ENCODE data around the gene DDX31. TPM values are rescaled to one million over a fixed set of nuclear protein-coding genes. Genes with fewer than 3 reads are reported as not detected.

DDX31 gene
- total and polyA plus RNA-seq, 2 experiments from 2014 or later: 7.3 to 13.1 TPM

DNA sequence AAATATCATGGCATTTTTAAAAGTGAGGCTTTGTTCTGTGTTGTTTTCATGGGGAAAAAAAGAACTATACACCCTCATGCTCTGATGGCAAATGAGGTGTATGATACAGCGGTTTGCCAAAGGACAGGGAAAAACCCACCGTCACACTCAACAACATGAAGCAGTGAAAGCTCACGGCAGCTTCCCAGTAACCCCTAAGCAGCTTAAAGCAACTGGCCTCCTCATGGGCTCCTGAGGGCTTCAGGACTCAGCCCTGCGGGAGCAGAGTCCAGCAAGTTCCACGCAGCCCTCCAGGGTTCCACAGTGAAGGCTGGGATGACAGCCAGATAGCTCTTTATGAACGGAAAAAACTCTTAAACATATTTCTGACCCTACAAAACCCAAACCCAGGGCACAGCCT lies 74.5 kb downstream of the DDX31 start:
- no peaks in the 10 kb centered on the region for H3K79me2 ChIP-seq
- 90% methylated on average over 6 of the region's 6 CpGs for WGBS (ENCODE audit: low lambda C conversion rate, missing lambda C conversion rate)
- peaks cover 1% of the 10 kb centered on the region for H3K4me1 ChIP-seq (ENCODE audit: insufficient read depth)
- H3K9me2 ChIP-seq (replicated peaks; ENCODE audit: insufficient read depth): no peaks in the 10 kb centered on the region
- H4K20me1 ChIP-seq (ENCODE audit: insufficient read depth, poor library complexity, severe bottlenecking): no peaks in the 10 kb centered on the region
- H3K27ac ChIP-seq: no peak overlapping the region
- H3K27me3 ChIP-seq: peaks cover 37% of the 10 kb centered on the region
- H3K36me3 ChIP-seq (replicated peaks; ENCODE audit: insufficient read depth, low read depth): no peaks in the 10 kb centered on the region
- no peak overlapping the region for H3K4me3 ChIP-seq
- H3K4me2 ChIP-seq: no peak overlapping the region
- no peak for DNase-seq (ENCODE audit: low spot score)
- TF ChIP-seq, protein P1, sequence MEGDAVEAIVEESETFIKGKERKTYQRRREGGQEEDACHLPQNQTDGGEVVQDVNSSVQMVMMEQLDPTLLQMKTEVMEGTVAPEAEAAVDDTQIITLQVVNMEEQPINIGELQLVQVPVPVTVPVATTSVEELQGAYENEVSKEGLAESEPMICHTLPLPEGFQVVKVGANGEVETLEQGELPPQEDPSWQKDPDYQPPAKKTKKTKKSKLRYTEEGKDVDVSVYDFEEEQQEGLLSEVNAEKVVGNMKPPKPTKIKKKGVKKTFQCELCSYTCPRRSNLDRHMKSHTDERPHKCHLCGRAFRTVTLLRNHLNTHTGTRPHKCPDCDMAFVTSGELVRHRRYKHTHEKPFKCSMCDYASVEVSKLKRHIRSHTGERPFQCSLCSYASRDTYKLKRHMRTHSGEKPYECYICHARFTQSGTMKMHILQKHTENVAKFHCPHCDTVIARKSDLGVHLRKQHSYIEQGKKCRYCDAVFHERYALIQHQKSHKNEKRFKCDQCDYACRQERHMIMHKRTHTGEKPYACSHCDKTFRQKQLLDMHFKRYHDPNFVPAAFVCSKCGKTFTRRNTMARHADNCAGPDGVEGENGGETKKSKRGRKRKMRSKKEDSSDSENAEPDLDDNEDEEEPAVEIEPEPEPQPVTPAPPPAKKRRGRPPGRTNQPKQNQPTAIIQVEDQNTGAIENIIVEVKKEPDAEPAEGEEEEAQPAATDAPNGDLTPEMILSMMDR (IDR thresholded peaks at IDR 0.05; ENCODE audit: poor library complexity): no peak
- TF ChIP-seq EZH2phosphoT487 (IDR thresholded peaks at IDR 0.05; ENCODE audit: low read depth, severe bottlenecking, unreplicated experiment) (no peak), EZH2 (IDR thresholded peaks at IDR 0.05; ENCODE audit: borderline replicate concordance) (no peak)
- no peaks in the 10 kb centered on the region for H3K9me3 ChIP-seq (ENCODE audit: low read depth)
- no peak overlapping the region for H2AFZ ChIP-seq

DNA sequence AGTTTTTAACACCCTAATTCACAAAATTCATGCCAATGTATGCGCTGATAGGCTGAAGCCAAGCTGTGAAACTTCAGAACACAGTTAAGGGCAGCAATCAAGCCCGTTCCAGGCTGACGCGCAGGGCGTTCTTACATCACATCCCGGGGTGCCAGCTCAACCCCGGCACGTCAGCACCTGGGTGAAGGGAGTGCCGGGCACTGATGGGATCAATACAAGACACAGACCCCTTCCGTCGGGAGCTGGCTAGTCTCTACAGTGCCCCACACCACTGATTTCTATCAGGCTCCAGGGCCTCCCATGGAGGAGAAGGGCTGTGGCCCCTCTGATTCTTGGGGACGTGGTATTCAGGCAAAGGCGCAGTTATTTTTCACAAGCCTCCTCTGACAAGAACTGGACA lies 75.4 kb downstream of the DDX31 start:
- Histone ChIP-seq H3K9me2 (replicated peaks; ENCODE audit: insufficient read depth) (no peaks in the 10 kb centered on the region), H3K27me3 (peaks cover 46% of the 10 kb centered on the region), H3K27ac (no peak overlapping the region), H3K9me3 (ENCODE audit: low read depth) (no peaks in the 10 kb centered on the region), H4K20me1 (ENCODE audit: insufficient read depth, poor library complexity, severe bottlenecking) (no peaks in the 10 kb centered on the region), H3K4me1 (ENCODE audit: insufficient read depth) (peaks cover 8% of the 10 kb centered on the region), H3K36me3 (replicated peaks; ENCODE audit: insufficient read depth, low read depth) (no peaks in the 10 kb centered on the region), H3K4me3 (no peak overlapping the region), H3K4me2 (no peak overlapping the region), H3K79me2 (no peaks in the 10 kb centered on the region), H2AFZ (no peak overlapping the region)
- TF ChIP-seq EZH2phosphoT487 (IDR thresholded peaks at IDR 0.05; ENCODE audit: low read depth, severe bottlenecking, unreplicated experiment) (no peak), EZH2 (IDR thresholded peaks at IDR 0.05; ENCODE audit: borderline replicate concordance) (no peak)
- WGBS (ENCODE audit: low lambda C conversion rate, missing lambda C conversion rate): 95% methylated on average over 13 of the region's 13 CpGs
- DNase-seq (ENCODE audit: low spot score): no peak

GRCh38 chr9:132592451-132592850 lies 77.3 kb downstream of the DDX31 start:
- no peaks in the 10 kb centered on the region for H3K36me3 ChIP-seq (replicated peaks; ENCODE audit: insufficient read depth, low read depth)
- no peaks in the 10 kb centered on the region for H4K20me1 ChIP-seq (ENCODE audit: insufficient read depth, poor library complexity, severe bottlenecking)
- TF ChIP-seq EZH2 (IDR thresholded peaks at IDR 0.05; ENCODE audit: borderline replicate concordance) (no peak), EZH2phosphoT487 (IDR thresholded peaks at IDR 0.05; ENCODE audit: low read depth, severe bottlenecking, unreplicated experiment) (no peak)
- TF ChIP-seq, protein P1 (IDR thresholded peaks at IDR 0.05; ENCODE audit: poor library complexity): no peak
- no peak overlapping the region for H3K4me2 ChIP-seq
- WGBS (ENCODE audit: low lambda C conversion rate, missing lambda C conversion rate): 55% methylated on average over 8 of the region's 8 CpGs
- H3K79me2 ChIP-seq: no peaks in the 10 kb centered on the region
- DNase-seq (ENCODE audit: low spot score): no peak
- H3K4me3 ChIP-seq: no peak overlapping the region
- H3K27me3 ChIP-seq: peaks cover 66% of the 10 kb centered on the region
- peaks cover 8% of the 10 kb centered on the region for H3K4me1 ChIP-seq (ENCODE audit: insufficient read depth)
- H3K9me2 ChIP-seq (replicated peaks; ENCODE audit: insufficient read depth): no peaks in the 10 kb centered on the region
- no peaks in the 10 kb centered on the region for H3K9me3 ChIP-seq (ENCODE audit: low read depth)
- H2AFZ ChIP-seq: no peak overlapping the region
- H3K27ac ChIP-seq: no peak overlapping the region

DNA sequence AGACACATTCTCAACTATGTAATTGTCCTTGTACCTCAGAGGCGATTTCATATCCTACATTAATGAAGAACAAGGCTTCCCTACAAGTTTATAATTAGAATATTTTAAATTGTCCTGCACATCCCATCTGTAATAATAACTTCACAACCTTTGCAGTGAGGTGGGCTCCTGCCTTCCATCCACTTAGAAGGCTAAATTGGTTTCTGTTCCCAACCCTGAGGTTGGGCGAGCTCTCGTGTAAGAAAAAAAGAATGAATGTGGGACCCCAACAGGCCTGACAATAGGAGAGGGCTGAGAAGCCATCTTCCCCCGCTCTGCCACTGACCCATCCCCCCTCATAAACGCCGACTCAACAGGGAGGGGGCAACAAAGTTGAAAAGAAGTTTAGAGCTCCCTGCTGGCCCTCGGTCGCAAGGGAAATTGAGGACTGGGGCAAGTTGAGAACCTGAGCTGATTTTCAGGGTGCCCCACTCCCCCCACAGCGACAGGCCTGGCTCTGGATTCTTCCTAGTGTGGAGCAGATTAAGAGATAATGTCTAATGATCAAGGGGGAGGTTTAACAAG lies 78.0 kb downstream of the DDX31 start:
- peaks cover 72% of the 10 kb centered on the region for H3K27me3 ChIP-seq
- no peak overlapping the region for H2AFZ ChIP-seq
- H3K9me2 ChIP-seq (replicated peaks; ENCODE audit: insufficient read depth): no peaks in the 10 kb centered on the region
- no peaks in the 10 kb centered on the region for H3K36me3 ChIP-seq (replicated peaks; ENCODE audit: insufficient read depth, low read depth)
- no peak for DNase-seq (ENCODE audit: low spot score)
- no peaks in the 10 kb centered on the region for H3K79me2 ChIP-seq
- no peak overlapping the region for H3K4me3 ChIP-seq
- H4K20me1 ChIP-seq (ENCODE audit: insufficient read depth, poor library complexity, severe bottlenecking): no peaks in the 10 kb centered on the region
- no peak for TF ChIP-seq EZH2phosphoT487 (IDR thresholded peaks at IDR 0.05; ENCODE audit: low read depth, severe bottlenecking, unreplicated experiment)
- TF ChIP-seq EZH2 (IDR thresholded peaks at IDR 0.05; ENCODE audit: borderline replicate concordance): no peak
- TF ChIP-seq, protein P1 (IDR thresholded peaks at IDR 0.05; ENCODE audit: poor library complexity): no peak
- WGBS (ENCODE audit: low lambda C conversion rate, missing lambda C conversion rate): 19% methylated on average over 9 of the region's 9 CpGs
- no peak overlapping the region for H3K27ac ChIP-seq
- no peaks in the 10 kb centered on the region for H3K9me3 ChIP-seq (ENCODE audit: low read depth)
- H3K4me1 ChIP-seq (ENCODE audit: insufficient read depth): peaks cover 8% of the 10 kb centered on the region
- H3K4me2 ChIP-seq: no peak overlapping the region

Measured in hepatocyte (in vitro differentiated cells).